Ishikawa (cell line): ENCODE results near the gene PRSS33.

ENCODE experiments used
- CEBPB ChIP-seq: IDR thresholded peaks from 2 replicates; pipeline ENCODE4 v1.6.1; 2012
- CREB1 ChIP-seq: IDR thresholded peaks from 2 replicates; pipeline ENCODE4 v1.6.1; 2012; ENCODE audit warnings: low read depth
- EGR1 ChIP-seq: IDR thresholded peaks from 2 replicates; pipeline ENCODE4 v1.6.1; 2012
- EP300 ChIP-seq: IDR thresholded peaks from 2 replicates; pipeline ENCODE4 v1.6.1; 2012; ENCODE audit warnings: borderline replicate concordance
- MAX ChIP-seq: IDR thresholded peaks from 2 replicates; pipeline ENCODE4 v1.6.1; 2012
- NFIC ChIP-seq: IDR thresholded peaks from 2 replicates; pipeline ENCODE4 v1.6.1; 2012
- RAD21 ChIP-seq: IDR thresholded peaks from 2 replicates; pipeline ENCODE4 v1.6.1; 2012; ENCODE audit warnings: low read depth
- REST ChIP-seq: IDR thresholded peaks from 2 replicates; pipeline ENCODE4 v1.6.1; 2012; ENCODE audit warnings: low read depth, mild to moderate bottlenecking
- TAF1 ChIP-seq: IDR thresholded peaks from 2 replicates; pipeline ENCODE4 v1.6.1; 2012; ENCODE audit warnings: low read depth, mild to moderate bottlenecking
- TEAD4 ChIP-seq: IDR thresholded peaks from 2 replicates; pipeline ENCODE4 v1.6.1; 2012
- USF1 ChIP-seq: IDR thresholded peaks from 2 replicates; pipeline ENCODE4 v1.6.1; 2012
- YY1 ChIP-seq: IDR thresholded peaks from 2 replicates; pipeline ENCODE4 v1.6.1; 2012; ENCODE audit warnings: low read depth

- TF ChIP-seq EP300, result no peak
- no peak for TF ChIP-seq MAX
- no peak for TF ChIP-seq YY1
- no peak for TF ChIP-seq RAD21
- no peak for TF ChIP-seq REST
- TF ChIP-seq NFIC, result no peak
- TF ChIP-seq CEBPB, result no peak
- no peak for TF ChIP-seq TEAD4
- TF ChIP-seq EGR1, result no peak
- TF ChIP-seq TAF1, result no peak
- TF ChIP-seq USF1, result no peak
- no peak for TF ChIP-seq CREB1
These were observed 11.4 kb downstream of the PRSS33 start for GRCh38 chr16:2775765-2776499.
